Femur (tissue), 1 donor: ENCODE data around the gene PLXNA3.
"Not testable (repeated sequence)": the region's sequence is repeated elsewhere in the genome, so short reads cannot be mapped to it uniquely, and the experiment has no call there.

Source experiments
- DNase-seq: peaks from one replicate; pipeline ENCODE4 v3.0.0-alpha.2; 2017

PLXNA3 gene

GRCh38 chrX:154481911-154482601, 24.0 kb downstream of the PLXNA3 start:
- DNase-seq, result no peak

- DNase-seq, result no peak
Observed at GRCh38 chrX:154482786-154483185, 24.7 kb downstream of the PLXNA3 start.

GRCh38 chrX:154483325-154483724, 25.2 kb downstream of the PLXNA3 start:
- DNase-seq, result no peak

GRCh38 chrX:154484255-154485149, 26.4 kb downstream of the PLXNA3 start:
- DNase-seq, result no peak

- no peak for DNase-seq
Observed at GRCh38 chrX:154485150-154486051, 27.3 kb downstream of the PLXNA3 start.

- DNase-seq, result peak; percentile 35
Observed at GRCh38 chrX:154486052-154486395, 27.9 kb downstream of the PLXNA3 start.

GRCh38 chrX:154486396-154487207, 28.5 kb downstream of the PLXNA3 start, which contains the start of gene UBL4A:
Gene UBL4A, minus strand, starts transcription at chrX:154486615. Its CDS starts 31 bp downstream, at chrX:154486584.
- peak; percentile 56 for DNase-seq

- peak; percentile 15 for DNase-seq
Observed at GRCh38 chrX:154487518-154488290, 29.6 kb downstream of the PLXNA3 start.

- peak; percentile 17 for DNase-seq
Observed at GRCh38 chrX:154488336-154489075, 30.4 kb downstream of the PLXNA3 start.

GRCh38 chrX:154489182-154489581, 31.1 kb downstream of the PLXNA3 start:
- DNase-seq, result no peak

GRCh38 chrX:154490021-154490413, 31.9 kb downstream of the PLXNA3 start:
- DNase-seq, result peak; percentile 50

GRCh38 chrX:154490414-154491083, 32.5 kb downstream of the PLXNA3 start, which contains the start of gene SLC10A3:
Gene SLC10A3, minus strand, starts transcription at chrX:154490629. Its CDS starts 1,689 bp downstream, at chrX:154488940.
- DNase-seq, result peak; percentile 96

- DNase-seq, result no peak
Observed at GRCh38 chrX:154494715-154495114, 36.6 kb downstream of the PLXNA3 start.

- DNase-seq, result no peak
Observed at GRCh38 chrX:154495472-154495922, 37.4 kb downstream of the PLXNA3 start.

GRCh38 chrX:154496591-154497137, 38.6 kb downstream of the PLXNA3 start:
- DNase-seq, result not testable (repeated sequence)

GRCh38 chrX:154501423-154501822, 43.3 kb downstream of the PLXNA3 start:
- DNase-seq, result not testable (repeated sequence)

- no peak for DNase-seq
Observed at GRCh38 chrX:154502098-154502497, 44.0 kb downstream of the PLXNA3 start.

- no peak for DNase-seq
Observed at GRCh38 chrX:154502989-154503388, 44.9 kb downstream of the PLXNA3 start.

- DNase-seq, result no peak
Observed at GRCh38 chrX:154505734-154506133, 47.7 kb downstream of the PLXNA3 start.
